Activated CD4-positive, alpha-beta T cell treated with anti-CD3 and anti-CD28 coated beads for 4 hours (primary cell): ENCODE results near the gene SHC3.

Experiments
- DNase-seq, 2 donors: peaks; one replicate each; pipeline ENCODE4 v3.0.0-alpha.2; 2020

SHC3 gene

DNA sequence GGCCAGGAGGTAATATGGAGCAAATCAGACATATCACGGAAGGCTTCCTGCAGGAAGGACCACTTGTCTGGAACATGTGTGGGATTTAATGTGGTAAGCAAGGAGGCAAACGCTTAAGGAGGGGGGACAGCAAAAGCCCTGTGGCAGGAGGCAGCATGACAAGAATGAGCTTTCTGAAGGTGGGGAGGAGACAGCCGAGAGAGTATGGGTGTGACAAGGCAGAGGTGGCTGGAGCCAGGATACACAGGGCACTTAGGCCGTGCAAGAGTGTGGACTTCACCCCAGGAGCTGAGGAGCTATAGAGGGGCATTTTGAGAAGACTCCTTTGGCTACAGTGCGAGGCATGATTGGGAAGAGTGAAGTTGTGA is 201.7 kb downstream of the SHC3 start:
- DNase-seq = no peak

- DNase-seq = no peak
Measured at GRCh38 chr9:88975966-88976889, 202.4 kb downstream of the SHC3 start.

DNA sequence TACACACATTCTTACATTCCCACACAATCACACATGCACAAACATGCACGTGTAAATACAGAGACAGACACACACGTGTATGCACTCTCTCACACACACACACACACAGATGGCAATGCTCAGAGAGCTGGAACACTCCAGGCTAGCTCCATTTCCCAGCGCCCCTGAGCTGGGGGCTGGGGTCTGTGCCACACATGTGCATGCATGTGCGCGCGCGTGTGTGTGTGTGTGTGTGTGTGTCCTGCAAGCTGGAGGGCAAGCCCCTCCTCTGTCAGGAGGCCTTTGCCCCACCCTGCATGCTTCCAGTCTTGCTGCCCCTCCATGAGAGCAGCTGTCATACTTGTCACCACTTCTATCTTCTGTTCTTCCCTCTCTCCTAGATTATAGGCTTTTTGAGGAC is 204.0 kb downstream of the SHC3 start:
- no peak for DNase-seq

GRCh38 chr9:88973281-88974045 is 205.2 kb downstream of the SHC3 start:
- no peak for DNase-seq

DNA sequence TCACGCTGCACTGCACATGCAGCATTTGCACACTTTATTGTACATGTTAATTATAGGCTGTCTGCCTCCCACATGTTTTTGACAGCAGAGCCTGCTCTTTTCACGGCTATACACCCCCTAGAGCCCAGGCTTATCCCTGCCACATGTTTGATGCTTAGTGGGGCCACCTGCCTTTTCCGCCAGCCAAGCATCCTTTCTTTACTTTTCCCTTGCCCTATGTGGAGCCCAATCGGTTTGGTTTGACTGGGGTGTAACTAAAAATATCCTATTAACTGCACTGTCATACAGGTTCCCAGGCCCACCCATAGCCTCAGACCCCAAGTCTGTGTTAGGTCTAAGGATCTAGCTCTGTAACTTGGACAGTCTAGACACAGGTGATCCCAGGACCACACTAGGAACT is 206.2 kb downstream of the SHC3 start:
- DNase-seq = no peak

GRCh38 chr9:88971131-88971960 is 207.3 kb downstream of the SHC3 start:
- DNase-seq = no peak

GRCh38 chr9:88969646-88970373 is 208.8 kb downstream of the SHC3 start:
- DNase-seq = no peak

DNA sequence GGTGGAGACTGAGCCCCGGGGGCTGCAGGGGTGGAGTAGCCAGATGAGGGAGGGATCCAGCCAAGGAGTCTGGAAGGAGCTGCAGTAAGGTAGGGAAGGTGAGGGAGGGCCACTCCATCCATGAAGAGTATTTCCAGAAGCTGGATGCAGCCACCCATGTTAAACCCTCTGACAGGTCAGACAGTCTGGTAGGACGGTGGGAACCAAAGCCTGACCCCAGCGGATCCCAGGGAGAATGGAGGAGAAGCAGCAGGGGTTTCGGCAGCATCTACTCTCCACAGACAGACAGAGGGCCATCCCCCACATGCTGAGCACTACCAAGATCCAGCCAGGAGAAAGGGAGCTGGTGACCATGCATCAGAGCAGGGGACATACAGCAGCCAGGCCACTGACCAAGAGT is 209.8 kb downstream of the SHC3 start:
- DNase-seq = no peak

- DNase-seq = no peak
Measured at GRCh38 chr9:88966894-88967676, 211.5 kb downstream of the SHC3 start.

DNA sequence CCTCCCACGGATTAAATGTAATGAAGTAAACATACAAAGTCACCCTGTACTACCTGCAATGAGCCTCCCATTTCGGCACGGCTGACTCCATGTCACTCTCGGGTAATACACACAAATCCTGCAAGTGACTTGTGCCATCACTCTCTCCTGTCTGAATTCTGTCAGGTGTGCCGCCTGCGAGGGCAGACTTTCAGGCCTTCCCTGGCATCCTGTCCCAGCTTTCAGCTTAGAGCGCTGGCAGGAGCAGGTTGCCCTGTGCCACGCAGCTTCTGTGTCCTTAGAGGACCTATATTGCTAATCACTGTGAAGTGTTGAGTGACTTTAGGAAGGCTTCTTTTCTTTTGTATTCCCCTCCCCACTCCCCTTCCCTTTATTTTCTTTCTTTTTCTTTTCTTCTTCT is 213.1 kb downstream of the SHC3 start:
- no peak for DNase-seq

DNA sequence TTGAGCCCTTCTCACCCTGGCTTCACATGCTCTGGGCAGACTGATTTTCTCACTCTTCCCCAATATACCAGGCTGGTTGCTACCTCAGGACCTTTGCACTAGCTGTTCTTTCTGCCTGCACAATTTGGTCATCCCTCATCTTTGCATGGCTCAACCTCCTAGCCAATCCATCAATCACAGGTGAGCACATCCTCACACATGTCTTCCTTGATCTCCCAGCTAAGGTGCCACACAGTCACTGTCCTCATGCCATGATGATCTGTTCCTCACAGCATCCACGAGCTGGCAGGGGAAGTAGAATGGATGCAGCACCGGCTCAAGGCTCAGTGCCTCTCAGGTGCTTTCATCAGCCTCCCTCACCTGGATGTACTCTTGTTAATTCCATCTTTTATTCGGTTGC is 218.0 kb downstream of the SHC3 start:
- DNase-seq = no peak

GRCh38 chr9:88959727-88960469 is 218.7 kb downstream of the SHC3 start:
- DNase-seq = no peak

DNA sequence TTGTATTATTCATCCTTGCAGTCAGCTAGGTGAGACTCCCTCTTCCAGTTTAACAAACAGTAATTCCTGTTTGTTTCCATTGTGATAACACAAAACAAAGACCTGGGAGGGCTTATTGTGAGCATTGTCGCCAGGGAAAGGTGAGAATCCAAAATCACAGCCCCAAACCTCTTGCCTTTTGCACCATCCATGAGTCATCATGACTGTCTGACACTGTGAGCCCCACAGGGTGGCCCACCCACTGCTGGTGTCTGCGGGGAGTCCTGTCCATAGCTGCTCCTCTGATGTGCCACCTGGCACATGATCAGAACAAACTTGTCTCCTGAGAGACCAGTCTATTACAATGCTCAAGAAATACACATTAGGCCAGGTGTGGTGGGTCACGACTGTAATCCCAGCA is 221.1 kb downstream of the SHC3 start:
- DNase-seq = no peak
